Suppressor macrophage treated with lipopolysaccharide for 1 hour (primary cell): Measurements from ENCODE around the gene CRY1.
"Not testable (repeated sequence)": the region's sequence is repeated elsewhere in the genome, so short reads cannot be mapped to it uniquely, and the experiment has no call there.

Experiments
- DNase-seq, 3 donors: peaks; one replicate each; pipeline ENCODE4 v3.0.0-alpha.2; 2020 to 2022

The CRY1 gene

DNA sequence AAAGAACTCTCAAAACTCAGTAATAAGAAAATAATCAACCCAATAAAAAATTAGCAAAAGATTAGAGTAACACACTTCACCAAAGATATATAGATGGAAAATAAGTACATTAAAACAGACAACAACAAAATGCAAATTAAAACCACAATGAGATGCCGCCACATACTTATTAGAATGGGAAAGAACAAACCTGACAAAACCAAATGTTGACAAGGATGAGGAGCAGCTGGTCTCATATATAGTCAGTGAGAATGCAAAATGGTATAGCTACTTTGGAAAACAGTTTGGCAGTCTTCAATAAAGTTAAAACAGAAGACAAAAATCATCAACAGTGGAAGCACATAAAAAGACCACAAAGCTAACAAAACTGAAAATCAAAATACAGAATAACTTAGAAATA, 29.1 kb downstream of the CRY1 start:
- no peak for DNase-seq

DNA sequence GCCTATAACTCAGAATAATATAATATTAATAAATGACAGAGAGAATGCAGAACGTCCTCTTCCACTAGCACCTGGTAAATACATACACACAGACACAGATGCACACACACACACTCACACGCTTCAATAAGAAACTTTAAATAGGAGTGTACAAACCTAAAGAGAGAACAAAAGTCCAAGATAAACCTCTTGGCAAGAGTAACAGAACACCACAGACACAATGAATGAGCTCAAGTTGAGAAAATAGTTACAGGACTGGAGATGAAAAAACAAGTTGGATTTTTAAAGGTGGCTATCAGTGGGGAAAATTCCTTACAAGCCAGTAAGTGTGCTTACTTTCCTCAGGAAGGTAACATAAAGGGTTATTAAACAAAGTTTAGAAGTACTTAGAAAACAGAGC, 35.2 kb downstream of the CRY1 start:
- no peak for DNase-seq

DNA sequence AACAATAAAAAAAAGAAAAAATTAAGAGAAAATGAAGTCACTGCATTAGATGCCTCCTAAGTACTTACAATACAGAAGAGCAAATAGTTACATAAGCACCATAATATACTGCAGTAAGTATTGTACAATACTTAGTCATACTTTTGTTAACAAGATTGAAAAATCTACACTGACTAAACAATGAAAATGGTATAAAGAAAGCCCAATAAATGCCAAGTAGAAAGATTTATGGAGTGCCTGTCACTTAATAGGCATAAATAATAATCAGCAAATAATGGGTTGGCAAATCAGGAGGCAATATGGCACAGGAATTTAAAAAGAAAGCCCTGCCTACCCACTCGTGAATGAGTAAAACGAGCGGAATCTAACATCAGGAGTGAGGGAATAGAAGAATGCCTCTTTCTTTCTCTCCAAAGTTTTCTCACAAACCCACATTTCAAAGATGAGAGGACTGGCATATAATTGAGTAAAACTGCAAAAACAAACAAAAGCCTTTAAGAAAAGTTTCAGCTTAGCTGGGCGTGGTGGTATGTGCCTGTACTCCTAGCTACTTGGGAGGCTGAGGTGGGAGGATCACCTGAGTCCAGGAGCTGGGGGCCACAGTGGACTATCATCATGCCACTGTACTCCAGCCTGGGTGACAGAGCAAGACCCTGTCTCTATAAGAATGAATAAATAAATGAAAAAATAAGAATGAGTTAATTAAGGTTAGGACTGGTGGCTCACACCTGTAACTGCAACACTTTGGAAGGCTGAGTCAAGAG, 36.1 kb downstream of the CRY1 start:
- no peak for DNase-seq

DNA sequence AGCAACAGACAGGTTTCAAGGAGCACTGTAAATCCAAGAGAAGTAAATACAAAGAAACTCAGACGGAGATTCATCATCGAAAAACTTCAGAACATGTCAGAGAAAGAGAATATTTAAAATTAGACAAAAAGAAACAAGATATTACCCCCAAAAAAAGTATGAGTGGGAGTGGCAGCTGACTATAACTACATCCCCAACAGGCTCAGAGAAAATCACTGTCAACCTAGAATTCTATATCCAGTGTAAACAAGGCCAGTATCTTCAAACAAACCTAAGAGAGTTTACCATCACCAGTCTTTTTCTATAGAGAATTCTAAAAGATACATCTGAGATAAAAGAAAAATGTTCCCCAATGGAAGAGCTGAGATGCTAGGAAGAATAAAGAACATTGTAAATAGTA, 39.6 kb downstream of the CRY1 start:
- DNase-seq = no peak

DNA sequence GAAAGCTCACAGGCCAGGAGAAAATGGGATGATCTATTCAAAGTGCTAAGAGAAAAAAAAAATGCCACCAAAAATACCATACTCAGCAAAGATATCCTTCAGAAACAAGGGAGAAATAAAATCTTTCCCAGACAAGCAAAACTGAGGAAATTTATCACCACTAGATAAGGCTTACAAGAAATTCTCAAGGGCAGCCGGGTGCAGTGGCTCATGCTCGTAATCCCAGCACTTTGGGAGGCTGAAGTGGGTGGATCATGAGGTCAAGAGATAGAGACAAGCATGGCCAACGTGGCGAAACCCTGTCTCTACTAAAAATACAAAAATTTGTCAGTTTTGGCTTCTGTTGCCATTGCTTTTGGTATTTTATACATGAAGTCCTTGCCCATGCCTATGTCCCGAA, 48.2 kb downstream of the CRY1 start:
- DNase-seq = no peak

DNA sequence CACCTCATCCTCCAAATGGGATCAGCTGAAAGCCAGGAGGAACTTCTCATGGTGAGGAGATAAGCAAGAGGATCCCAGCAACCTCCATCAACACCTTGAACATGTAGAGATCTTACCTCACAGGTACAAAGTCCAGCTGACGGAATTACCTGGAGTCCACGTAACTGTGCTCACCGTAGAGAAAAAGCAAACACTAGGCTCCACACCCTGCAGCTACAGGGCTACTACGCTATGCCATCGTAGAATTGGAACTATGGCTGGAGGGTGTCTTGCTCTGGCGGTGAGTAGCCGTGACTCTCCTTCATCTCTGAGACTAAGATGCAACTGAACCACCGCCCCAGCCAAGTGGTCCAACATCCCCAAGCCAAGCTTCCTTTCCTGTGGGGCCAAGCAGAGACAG, 50.5 kb downstream of the CRY1 start:
- DNase-seq = no peak

DNA sequence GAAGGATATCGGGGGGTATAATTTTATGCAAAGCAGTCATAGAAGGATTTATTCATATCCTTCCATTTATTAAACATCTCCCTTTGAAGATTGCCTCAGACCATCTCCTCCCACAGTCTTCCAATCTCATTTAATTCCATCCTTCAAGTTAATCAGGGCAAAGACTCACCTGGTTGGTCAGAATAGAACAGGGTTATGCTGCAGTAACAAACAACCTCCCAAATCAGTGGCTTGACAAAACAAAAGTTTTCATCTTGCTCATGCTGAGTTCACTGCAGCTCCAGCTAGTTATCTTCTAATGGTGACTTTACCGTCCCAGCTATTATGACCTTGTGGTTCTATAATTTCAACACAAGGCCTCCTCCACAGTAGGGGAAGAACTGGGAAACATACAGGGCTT, 57.6 kb downstream of the CRY1 start:
- peak; percentile 5 to 32 (median 23) for DNase-seq

DNA sequence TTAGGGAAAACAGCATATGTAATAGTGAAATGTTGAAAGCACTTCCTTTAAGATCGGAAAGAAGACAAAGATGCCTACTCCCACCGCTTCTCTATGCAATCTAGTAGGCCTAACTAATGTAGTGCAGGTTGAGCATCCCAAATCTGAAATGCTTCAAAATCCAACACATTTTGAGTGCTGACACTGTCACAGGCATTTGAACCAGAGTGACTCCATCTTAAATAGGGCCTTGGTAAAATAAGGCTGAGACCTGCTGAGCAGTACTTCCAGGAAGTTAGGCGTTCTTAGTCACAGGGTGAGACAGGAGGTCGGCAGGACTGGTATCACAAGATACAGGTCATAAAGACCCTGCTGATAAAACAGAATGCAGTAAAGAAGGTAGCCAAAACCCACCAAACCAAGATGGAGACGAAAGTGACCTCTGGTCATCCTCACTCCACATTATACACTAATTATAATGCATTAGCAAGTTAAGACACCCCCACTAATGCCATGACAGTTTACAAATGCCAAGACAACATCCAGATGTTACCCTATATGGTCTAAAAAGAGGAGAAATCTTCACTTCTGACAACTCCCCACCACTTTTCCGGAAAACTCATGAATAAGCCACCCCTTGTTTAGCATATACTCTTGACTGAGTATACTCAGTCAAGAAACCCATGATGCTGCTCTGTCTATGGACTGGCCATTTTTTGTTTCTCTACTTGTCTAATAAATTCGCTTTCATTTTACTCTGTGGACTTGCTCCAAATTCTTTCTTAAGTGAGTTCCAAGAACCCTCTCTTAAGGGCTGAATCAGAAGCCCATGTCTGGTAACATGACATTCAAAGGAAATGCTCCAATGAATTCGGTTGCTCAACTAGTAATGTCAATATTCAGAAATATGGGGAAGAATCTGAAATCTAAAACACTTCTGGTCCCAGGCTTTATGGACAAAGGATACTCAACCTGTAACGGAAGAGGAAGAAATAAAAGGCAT, 59.3 kb downstream of the CRY1 start:
- DNase-seq = no peak

DNA sequence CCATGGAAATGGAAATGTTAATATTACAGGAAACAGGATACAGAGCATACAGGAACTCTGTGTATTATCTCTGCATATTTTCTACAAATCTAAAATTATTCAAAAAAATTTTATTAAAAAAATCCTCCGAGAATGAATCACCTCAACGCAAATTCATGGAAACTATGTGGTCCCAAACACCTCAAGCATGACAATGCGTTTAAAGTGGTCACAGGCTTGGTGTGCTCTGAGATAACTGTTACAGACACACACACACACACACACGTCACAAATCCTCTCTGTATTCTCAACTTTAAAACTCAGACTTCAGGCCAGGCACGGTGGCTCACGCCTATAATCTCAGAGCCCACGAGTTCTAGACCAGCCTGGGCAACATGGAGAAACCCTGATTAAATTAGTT, 61.1 kb downstream of the CRY1 start:
- DNase-seq = no peak

DNA sequence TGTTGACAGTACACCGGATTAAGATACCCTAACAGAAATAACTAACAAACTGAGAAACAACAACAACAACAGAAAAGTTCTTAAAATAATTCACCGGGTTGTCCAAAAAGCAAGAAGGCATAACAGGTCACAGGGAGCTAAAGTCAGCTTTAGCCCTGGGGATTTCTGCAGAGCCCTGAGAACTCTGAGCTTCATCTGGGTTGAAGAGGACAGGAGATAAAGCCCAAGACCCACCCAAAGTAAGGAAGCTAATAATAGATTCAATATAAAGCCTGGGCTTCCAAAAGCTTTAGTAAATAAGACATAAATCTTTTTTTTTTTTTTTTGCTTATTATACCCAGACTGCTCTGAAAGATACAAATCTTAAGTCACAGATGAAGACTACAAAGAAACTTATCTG, 62.3 kb downstream of the CRY1 start:
- no peak for DNase-seq

DNA sequence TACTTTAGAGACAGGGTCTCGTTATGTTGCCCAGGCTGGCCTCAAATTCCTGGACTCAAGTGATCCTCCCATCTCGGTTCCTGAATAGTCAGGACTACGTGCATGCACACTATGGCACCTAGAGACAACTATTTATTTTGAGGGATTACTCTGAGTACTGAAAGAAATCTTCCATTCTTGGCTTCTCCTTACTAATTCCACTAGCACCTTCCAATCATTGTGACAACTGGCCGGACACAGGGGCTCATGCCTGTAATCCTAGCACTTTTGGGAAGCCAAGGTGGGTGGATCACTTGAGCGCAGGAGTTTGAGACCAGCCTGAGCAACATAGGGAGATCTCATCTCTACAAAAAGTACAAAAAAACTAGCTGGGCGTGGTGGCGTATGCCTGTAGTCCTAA, 64.3 kb downstream of the CRY1 start:
- DNase-seq = no peak

DNA sequence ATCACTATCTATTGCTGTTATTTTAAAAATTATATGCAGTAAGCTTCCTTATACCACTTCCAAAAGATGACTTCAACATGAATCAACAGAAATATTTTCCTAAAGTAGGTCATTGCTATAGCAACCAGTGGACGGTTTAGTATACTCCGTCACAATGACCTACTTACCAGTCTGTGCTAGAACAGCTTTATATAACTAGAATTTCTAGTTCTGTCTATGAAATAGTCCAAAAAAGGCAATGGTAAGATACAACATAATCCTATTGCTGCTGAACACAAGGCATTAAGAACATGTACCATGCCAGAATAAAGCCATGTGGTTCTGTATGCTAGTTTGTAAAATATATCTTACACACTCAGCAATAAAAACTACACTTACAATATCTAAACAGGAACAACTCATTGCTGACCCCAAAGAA, 65.7 kb downstream of the CRY1 start:
- DNase-seq = peak; percentile 34 to 77 (median 63)

DNA sequence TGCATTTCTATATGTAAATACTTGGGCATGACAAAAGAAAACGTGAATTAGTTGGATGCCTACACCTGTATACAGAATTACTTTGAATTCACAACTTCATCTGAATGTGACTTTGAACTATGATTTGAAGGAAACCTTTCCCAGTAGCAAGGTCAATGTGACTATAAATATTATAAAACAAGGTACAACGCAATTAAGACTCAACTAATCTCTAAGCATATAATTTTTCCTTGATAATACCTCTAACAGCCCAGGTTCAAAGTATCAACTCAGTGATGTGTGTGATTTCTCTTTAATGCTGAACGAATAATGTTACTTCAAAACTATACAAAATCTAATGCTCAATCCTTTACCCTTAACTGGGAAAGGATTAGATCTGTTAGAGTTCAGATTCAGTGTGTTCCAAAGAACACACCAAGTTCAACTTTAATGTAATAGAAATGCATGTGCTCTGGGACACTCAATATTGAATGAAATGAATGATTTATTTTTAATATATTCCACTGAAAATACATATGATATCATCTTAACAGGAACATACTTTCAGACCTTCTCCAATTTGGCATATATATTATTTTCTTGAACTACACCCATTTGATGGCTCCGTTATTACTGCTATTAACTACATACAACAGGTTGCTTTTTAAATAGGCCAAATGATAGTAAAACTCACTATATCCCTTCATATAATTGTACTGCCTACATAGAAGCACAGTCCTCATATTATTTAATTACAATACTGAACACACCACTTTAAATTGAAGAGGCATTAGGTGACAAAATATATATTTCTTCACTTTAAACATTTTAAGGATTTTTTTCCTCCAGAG, 66.3 kb downstream of the CRY1 start:
- DNase-seq = no peak

DNA sequence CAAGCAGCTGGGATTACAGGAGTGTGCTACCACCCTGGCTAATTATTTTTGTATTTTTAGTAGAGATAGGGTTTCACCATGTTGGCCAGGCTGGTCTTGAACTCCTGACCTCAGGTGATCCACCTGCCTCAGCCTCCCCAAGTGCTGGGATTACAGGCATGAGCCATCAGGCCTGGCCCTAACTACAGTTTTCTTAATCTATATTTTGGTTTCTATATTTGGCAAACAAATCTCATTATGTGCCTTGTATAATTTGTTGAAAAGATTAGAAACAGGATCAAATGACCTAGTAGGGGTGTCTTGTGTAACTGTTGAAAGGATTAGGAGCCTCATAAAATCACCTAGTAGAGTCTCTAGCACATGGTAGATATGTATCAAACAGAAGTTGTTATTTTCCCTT, 67.0 kb downstream of the CRY1 start:
- DNase-seq = not testable (repeated sequence)

DNA sequence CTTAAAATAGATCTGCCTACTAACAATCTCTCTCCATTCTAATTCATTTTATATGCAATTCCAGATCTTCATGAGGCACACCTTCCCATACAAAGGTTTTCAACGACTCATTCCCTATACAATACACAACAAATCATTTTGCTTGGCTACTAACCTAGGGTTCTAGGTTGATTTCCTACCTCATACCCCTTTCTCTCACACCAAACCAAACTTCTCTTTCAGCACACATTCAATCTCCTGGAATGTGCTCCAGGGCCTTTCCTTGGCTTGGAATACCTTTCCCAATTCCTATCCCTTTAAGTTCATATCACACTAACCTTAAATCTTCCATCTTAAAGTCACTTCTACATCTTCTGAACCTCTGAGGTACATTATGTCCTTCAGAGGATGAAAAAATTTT, 67.7 kb downstream of the CRY1 start:
- DNase-seq = no peak

DNA sequence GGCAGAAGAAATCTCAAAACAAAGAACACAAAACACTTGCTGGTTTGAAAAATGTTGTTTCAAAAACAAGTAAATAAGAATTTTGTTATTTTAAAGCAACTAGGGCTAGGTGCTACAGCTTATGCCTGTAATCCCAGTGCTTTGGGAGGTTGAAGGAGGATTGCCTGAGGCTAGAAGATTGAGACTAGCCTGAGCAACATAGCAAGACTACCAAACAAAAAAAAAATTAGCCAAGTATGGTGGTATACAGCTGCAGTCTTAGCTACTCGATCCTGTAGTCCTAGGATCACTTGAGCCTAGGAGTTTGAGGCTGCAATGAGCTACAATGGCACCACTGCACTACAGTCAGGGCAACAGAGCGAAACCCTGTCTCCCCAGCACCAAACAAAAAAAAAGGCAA, 73.8 kb downstream of the CRY1 start:
- no peak for DNase-seq

DNA sequence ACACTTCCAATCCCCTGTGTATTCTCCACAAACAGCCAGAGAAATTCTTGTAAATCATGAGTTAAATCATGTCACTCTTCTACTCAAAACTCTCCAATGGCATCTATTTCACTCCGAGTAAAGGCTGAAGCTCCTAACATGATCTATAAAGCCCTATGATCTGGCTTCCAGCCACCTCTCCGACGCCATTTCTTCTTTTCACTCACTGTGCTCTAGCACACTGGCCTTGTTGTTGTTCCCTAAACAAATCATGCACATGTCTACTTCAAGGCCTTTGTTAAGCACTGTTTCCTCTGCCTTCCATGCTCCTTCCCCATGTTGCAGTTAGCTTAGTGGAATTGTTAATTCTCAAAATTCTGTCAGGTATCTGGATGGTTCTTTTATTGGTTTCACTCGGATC, 76.3 kb downstream of the CRY1 start:
- no peak for DNase-seq

DNA sequence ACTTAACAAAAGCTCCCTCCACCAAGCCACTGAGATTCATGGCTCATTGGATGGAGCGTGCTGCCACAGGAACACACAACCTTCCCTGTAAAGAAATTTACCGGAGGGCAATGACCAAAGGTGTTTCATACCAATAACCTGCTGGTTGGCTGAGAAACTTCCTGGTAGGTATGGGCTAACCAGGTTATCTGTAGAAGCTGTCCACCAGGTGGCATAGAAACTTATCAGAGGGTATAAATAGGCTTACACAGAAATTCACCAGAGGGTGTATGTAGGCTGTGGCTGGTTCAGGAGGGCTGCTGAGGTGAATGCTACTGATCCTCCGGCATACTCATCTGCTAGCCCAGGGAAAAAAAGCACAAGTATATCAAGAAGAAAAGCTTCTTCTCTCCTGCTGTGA, 79.3 kb downstream of the CRY1 start:
- no peak for DNase-seq

DNA sequence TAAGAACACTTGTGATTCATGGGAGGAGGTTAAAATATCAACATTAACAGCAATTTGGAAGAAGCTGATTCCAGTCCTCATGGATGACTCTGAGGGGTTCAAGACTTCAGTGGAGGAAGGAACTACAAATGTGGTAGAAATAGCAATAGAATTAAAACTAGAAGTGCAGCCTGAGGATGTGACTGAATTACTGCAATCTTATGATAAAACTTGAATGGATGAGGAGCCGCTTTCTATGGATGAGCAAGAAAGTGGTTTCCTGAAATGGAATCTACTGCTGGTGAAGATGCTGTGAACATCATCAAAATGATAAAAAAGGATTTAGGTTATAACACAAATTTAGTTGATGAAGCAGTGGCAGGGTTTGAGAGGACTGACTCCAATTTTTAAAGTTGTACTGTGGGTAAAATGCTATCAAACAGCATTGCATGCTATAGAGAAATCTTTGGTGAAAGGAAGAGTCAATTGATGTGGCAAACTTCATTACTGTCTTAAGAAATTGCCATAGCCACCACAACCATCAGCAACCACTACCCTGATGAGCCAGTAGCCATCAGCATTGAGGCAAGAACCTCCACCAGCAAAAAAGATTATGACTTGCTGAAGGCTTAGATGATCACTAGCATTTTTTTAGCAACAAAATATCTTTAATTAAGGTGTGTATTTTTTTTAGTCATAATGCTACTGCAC, 80.5 kb downstream of the CRY1 start:
- DNase-seq = no peak

DNA sequence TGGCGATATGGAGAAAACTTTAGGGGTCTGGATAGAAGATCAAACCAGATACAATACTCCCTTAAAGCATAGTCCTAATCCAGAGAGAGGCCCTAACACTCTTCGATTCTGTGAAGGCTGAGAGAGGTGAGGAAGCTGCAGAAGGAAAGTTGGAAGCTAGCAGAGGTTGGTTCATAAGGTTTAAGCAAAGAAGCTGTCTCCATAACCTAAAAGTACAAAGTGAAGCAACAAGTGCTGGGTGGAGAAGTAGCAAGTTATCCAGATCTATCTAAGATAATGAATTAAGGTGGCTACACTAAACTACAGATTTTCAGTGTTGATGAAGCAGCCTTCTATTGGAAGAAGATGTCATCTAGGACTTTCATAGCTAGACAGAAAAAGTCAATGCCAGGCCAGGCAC, 81.8 kb downstream of the CRY1 start:
- no peak for DNase-seq

DNA sequence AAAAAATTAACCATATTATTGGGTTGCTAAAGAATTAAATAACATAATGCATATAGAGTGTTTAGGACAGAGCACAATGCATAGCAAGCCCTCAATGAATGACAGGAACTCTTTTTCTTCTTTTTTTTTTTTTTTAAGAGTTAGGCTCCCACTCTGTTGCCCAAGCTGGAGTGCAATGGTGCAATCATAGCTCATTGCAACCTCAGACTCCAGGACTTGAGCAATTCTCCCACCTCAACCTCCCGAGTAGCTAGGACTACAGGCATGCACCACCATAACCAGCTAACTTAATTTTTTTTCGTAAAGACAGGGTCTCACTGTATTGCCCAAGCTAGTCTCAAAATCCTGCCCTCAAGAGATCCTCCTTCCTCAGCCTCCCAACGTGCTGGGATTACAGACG, 85.9 kb downstream of the CRY1 start:
- DNase-seq = no peak

DNA sequence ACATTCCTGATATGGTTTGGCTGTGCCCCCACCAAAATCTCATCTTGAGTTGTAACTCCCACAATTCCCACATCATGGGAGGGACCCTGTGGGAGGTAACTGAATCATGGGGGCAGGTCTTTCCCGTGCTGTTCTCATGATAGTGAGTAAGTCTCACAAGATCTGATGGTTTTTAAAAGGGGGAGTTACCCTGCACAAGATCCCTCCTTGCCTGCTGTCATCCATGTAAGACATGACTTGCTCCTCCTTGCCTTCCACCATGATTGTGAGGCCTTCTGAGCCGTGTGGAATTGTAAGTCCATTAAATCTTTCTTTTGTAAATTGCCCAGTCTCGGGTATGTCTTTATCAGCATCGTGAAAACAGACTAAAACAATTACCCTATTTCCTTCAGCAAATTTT, 90.7 kb downstream of the CRY1 start:
- peak; percentile 12 to 22 (median 14) for DNase-seq

DNA sequence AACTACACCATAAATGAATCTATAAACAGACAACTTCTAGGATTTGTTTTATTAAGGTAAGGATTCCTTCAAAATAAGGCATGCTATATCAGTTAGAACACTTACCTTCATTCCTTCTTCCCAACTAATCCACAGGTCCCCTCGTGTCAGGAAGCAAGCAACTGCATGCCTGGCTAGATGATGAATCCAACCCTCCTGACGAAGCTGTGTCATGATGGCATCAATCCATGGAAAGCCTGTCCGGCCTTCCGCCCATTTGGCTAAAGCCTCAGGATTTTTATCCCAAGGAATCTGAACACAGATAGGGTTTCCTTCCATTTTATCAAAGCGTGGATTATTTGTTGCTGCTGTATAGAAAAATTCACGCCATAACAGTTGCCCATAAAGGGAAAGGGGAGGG, 93.9 kb downstream of the CRY1 start:
- no peak for DNase-seq
